MG63 (cell line): ENCODE data around the gene HBA1. TPM values are rescaled to one million over a fixed set of nuclear protein-coding genes. Genes with fewer than 3 reads are reported as not detected.
"Not testable (repeated sequence)": the region's sequence is repeated elsewhere in the genome, so short reads cannot be mapped to it uniquely, and the experiment has no call there.

Source experiments
- DNase-seq: peaks from one replicate; pipeline ENCODE4 v3.0.0-alpha.2; 2020
- H3K27me3 ChIP-seq: fragments of 250-450 bp; sonication (Bioruptor Pico); 2 replicates; pipeline ENCODE4 v1.5.1; 2020; ENCODE audit warnings: mild to moderate bottlenecking, moderate library complexity
- H3K36me3 ChIP-seq: fragments of 250-450 bp; sonication (Bioruptor Pico); 2 replicates; pipeline ENCODE4 v1.5.1; 2020; ENCODE audit warnings: mild to moderate bottlenecking, moderate library complexity
- H3K4me3 ChIP-seq: fragments of 250-450 bp; sonication (Bioruptor Pico); 2 replicates; pipeline ENCODE4 v1.5.1; 2020; ENCODE audit warnings: mild to moderate bottlenecking, moderate library complexity
- H3K9me3 ChIP-seq: fragments of 250-450 bp; sonication (Bioruptor Pico); 2 replicates; pipeline ENCODE4 v1.5.1; 2020; ENCODE audit warnings: mild to moderate bottlenecking, moderate library complexity
- total RNA-seq: library from RNA; depleted of rRNA; stranded (reverse); fragments of >200 nt; shearing (Covaris generic); gene quantifications from 2 replicates; pipeline ENCODE4 v1.2.3, GENCODE V29; 2014; ENCODE audit warnings: low replicate concordance

HBA1 gene
- total RNA-seq, 1 experiment from 2014 or later, result not detected

GRCh38 chr16:180681-181564 is 4.4 kb downstream of the HBA1 start:
- no peaks in the 10 kb centered on the region for H3K9me3 ChIP-seq
- DNase-seq, result peak; percentile 74
- peaks cover 41% of the 10 kb centered on the region for H3K27me3 ChIP-seq
- H3K4me3 ChIP-seq, result peak overlapping the region; percentile 4; the same call in 1 of the 2 replicates
- peaks cover 14% of the 10 kb centered on the region for H3K36me3 ChIP-seq

GRCh38 chr16:181565-182021 is 5.1 kb downstream of the HBA1 start:
- Histone ChIP-seq H3K9me3 (no peaks in the 10 kb centered on the region), H3K36me3 (peaks cover 14% of the 10 kb centered on the region), H3K27me3 (peaks cover 41% of the 10 kb centered on the region), H3K4me3 (no peak overlapping the region)
- no peak for DNase-seq

GRCh38 chr16:183005-183404 is 6.5 kb downstream of the HBA1 start:
- no peaks in the 10 kb centered on the region for H3K9me3 ChIP-seq
- H3K4me3 ChIP-seq, result no peak overlapping the region
- H3K36me3 ChIP-seq, result peaks cover 22% of the 10 kb centered on the region
- peaks cover 31% of the 10 kb centered on the region for H3K27me3 ChIP-seq
- DNase-seq, result no peak

- Histone ChIP-seq H3K9me3 (no peaks in the 10 kb centered on the region), H3K4me3 (no peak overlapping the region), H3K27me3 (peaks cover 9% of the 10 kb centered on the region), H3K36me3 (peaks cover 42% of the 10 kb centered on the region)
- DNase-seq, result no peak
Measured at GRCh38 chr16:185213-185612, 8.7 kb downstream of the HBA1 start.

- Histone ChIP-seq H3K4me3 (no peak overlapping the region), H3K36me3 (peaks cover 46% of the 10 kb centered on the region), H3K9me3 (no peaks in the 10 kb centered on the region), H3K27me3 (peaks cover 5% of the 10 kb centered on the region)
- DNase-seq, result no peak
Measured at GRCh38 chr16:185691-186090, 9.2 kb downstream of the HBA1 start.

GRCh38 chr16:187330-187729 is 10.8 kb downstream of the HBA1 start:
- no peak overlapping the region for H3K4me3 ChIP-seq
- DNase-seq, result no peak
- no peaks in the 10 kb centered on the region for H3K9me3 ChIP-seq
- H3K36me3 ChIP-seq, result peaks cover 55% of the 10 kb centered on the region
- no peaks in the 10 kb centered on the region for H3K27me3 ChIP-seq

- Histone ChIP-seq H3K4me3 (no peak overlapping the region), H3K27me3 (no peaks in the 10 kb centered on the region), H3K36me3 (peaks cover 66% of the 10 kb centered on the region), H3K9me3 (no peaks in the 10 kb centered on the region)
- DNase-seq, result no peak
Measured at GRCh38 chr16:188674-189073, 12.2 kb downstream of the HBA1 start.

GRCh38 chr16:189604-190186 is 13.2 kb downstream of the HBA1 start:
- H3K4me3 ChIP-seq, result no peak overlapping the region
- H3K36me3 ChIP-seq, result peaks cover 68% of the 10 kb centered on the region
- no peaks in the 10 kb centered on the region for H3K9me3 ChIP-seq
- H3K27me3 ChIP-seq, result no peaks in the 10 kb centered on the region
- no peak for DNase-seq

- Histone ChIP-seq H3K27me3 (no peaks in the 10 kb centered on the region), H3K4me3 (no peak overlapping the region), H3K9me3 (no peaks in the 10 kb centered on the region), H3K36me3 (peaks cover 85% of the 10 kb centered on the region)
- DNase-seq, result no peak
Measured at GRCh38 chr16:191831-192230, 15.4 kb downstream of the HBA1 start.

- Histone ChIP-seq H3K27me3 (no peaks in the 10 kb centered on the region), H3K36me3 (peaks cover 88% of the 10 kb centered on the region), H3K9me3 (no peaks in the 10 kb centered on the region), H3K4me3 (no peak overlapping the region)
- no peak for DNase-seq
Measured at GRCh38 chr16:192686-193085, 16.2 kb downstream of the HBA1 start.

GRCh38 chr16:193441-193840 is 17.0 kb downstream of the HBA1 start:
- Histone ChIP-seq H3K27me3 (no peaks in the 10 kb centered on the region), H3K9me3 (no peaks in the 10 kb centered on the region), H3K4me3 (no peak overlapping the region), H3K36me3 (peaks cover 89% of the 10 kb centered on the region)
- DNase-seq, result no peak

GRCh38 chr16:194516-194915 is 18.0 kb downstream of the HBA1 start:
- H3K36me3 ChIP-seq, result peaks cover 89% of the 10 kb centered on the region
- DNase-seq, result no peak

GRCh38 chr16:200388-200787 is 23.9 kb downstream of the HBA1 start:
- H3K36me3 ChIP-seq, result peaks cover 80% of the 10 kb centered on the region

More at GRCh38 chr16:194516-194915, 18.0 kb downstream of the HBA1 start:
- Histone ChIP-seq H3K27me3 (no peaks in the 10 kb centered on the region), H3K9me3 (no peaks in the 10 kb centered on the region), H3K4me3 (no peak overlapping the region)

GRCh38 chr16:203246-203645 is 26.8 kb downstream of the HBA1 start:
- H3K9me3 ChIP-seq, result no peaks in the 10 kb centered on the region
- no peaks in the 10 kb centered on the region for H3K27me3 ChIP-seq
- H3K4me3 ChIP-seq, result no peak overlapping the region
- peaks cover 82% of the 10 kb centered on the region for H3K36me3 ChIP-seq
- peak; percentile 23 for DNase-seq

More at GRCh38 chr16:200388-200787, 23.9 kb downstream of the HBA1 start:
- peak; percentile 30 for DNase-seq
- Histone ChIP-seq H3K9me3 (no peaks in the 10 kb centered on the region), H3K27me3 (no peaks in the 10 kb centered on the region), H3K4me3 (no peak overlapping the region)

- not testable (repeated sequence) for H3K9me3 ChIP-seq, H3K4me3 ChIP-seq, DNase-seq, H3K27me3 ChIP-seq
- H3K36me3 ChIP-seq, result peaks cover 81% of the 10 kb centered on the region
Measured at GRCh38 chr16:204046-204445, 27.6 kb downstream of the HBA1 start.

GRCh38 chr16:209359-209758 is 32.9 kb downstream of the HBA1 start:
- not testable (repeated sequence) for H3K27me3 ChIP-seq, H3K4me3 ChIP-seq, DNase-seq, H3K9me3 ChIP-seq
- H3K36me3 ChIP-seq, result peaks cover 83% of the 10 kb centered on the region

GRCh38 chr16:211631-212180 is 35.2 kb downstream of the HBA1 start:
- not testable (repeated sequence) for DNase-seq, H3K4me3 ChIP-seq
- peaks cover 77% of the 10 kb centered on the region for H3K36me3 ChIP-seq

More at GRCh38 chr16:211631-212180, 35.2 kb downstream of the HBA1 start:
- H3K27me3 ChIP-seq, H3K9me3 ChIP-seq: not testable (repeated sequence)
